HepG2 (cell line): Measurements from ENCODE around the gene TAPBP. TPM values are rescaled to one million over a fixed set of nuclear protein-coding genes. Genes with fewer than 3 reads are reported as not detected.
A peak's percentile ranks its signal among the peaks of the same experiment; 100 is the strongest.

ENCODE experiments used
- ESRRA ChIP-seq: sonication (generic); formaldehyde crosslinking; IDR thresholded peaks from 2 replicates; pipeline ENCODE4 v1.5.1; 2020; ENCODE audit warnings: mild to moderate bottlenecking, low read depth, missing genetic modification reagents
- PTBP1 ChIP-seq: fragments of 200-400 bp; formaldehyde crosslinking; IDR thresholded peaks from 2 replicates; pipeline ENCODE4 v1.6.1; 2018; ENCODE audit warnings: low read length, low read depth; ENCODE audit not compliant: poor library complexity, severe bottlenecking
- SNAPC4 ChIP-seq: sonication (generic); formaldehyde crosslinking; IDR thresholded peaks from 2 replicates; pipeline ENCODE4 v1.4.0; 2020; ENCODE audit warnings: mild to moderate bottlenecking, missing genetic modification reagents
- ZNF691 ChIP-seq: sonication (generic); formaldehyde crosslinking; IDR thresholded peaks from 2 replicates; pipeline ENCODE4 v1.4.0; 2020; ENCODE audit warnings: missing genetic modification reagents, low read depth, mild to moderate bottlenecking, borderline replicate concordance
- ZNF761 ChIP-seq: sonication (generic); formaldehyde crosslinking; conservative IDR thresholded peaks from 2 replicates; pipeline ENCODE4 v1.4.0; 2020; ENCODE audit warnings: mild to moderate bottlenecking, missing genetic modification reagents
- polyA plus RNA-seq, 8 experiments: library from polyadenylated mRNA; depleted of rRNA in 3 of 8; stranded (reverse) in 7 of 8; unstranded in 1 of 8; fragments of >200 nt; fragmentation: Illumina TruSeq in 4 of 8; extraction: Trizol in 4 of 8; gene quantifications; 2 replicates each; pipeline versions ENCODE4 v1.2.1 to v1.2.3, GENCODE V29; 2011 to 2016; ENCODE audit warnings: low read depth in 4 of 8, missing spikeins in 1 of 8, mixed read lengths in 1 of 8; ENCODE audit not compliant: insufficient read depth in 1 of 8
- total RNA-seq, 5 experiments: library from RNA; depleted of rRNA; stranded (reverse); fragments of >200 nt; fragmentation: Illumina TruSeq; extraction: Trizol; gene quantifications; 2 replicates each; pipeline ENCODE4 v1.2.3, GENCODE V29; 2016; ENCODE audit warnings: low read depth in 1 of 5
- TF ChIP-seq, protein P1 (sequence below): sonication (generic); formaldehyde crosslinking; IDR thresholded peaks from one replicate; pipeline ENCODE4 v1.5.1; 2020; ENCODE audit warnings: mild to moderate bottlenecking, missing genetic modification reagents; ENCODE audit errors: not compliant biosample characterization
- TF ChIP-seq, protein P2 (sequence below): sonication (generic); formaldehyde crosslinking; IDR thresholded peaks from 2 replicates; pipeline ENCODE4 v1.5.0; 2020; ENCODE audit warnings: mild to moderate bottlenecking, missing genetic modification reagents
- TF ChIP-seq, protein P3 (sequence below): sonication (generic); formaldehyde crosslinking; IDR thresholded peaks from 2 replicates; pipeline ENCODE4 v1.8.1; 2022; ENCODE audit warnings: mild to moderate bottlenecking, missing genetic modification reagents

TAPBP gene
- total and polyA plus RNA-seq, 2 of the 13 experiments (the other 11 are each of a cell fraction or from before 2014, with no cell fraction given), result 27.4 to 32.3 TPM

- TF ChIP-seq, protein P1, sequence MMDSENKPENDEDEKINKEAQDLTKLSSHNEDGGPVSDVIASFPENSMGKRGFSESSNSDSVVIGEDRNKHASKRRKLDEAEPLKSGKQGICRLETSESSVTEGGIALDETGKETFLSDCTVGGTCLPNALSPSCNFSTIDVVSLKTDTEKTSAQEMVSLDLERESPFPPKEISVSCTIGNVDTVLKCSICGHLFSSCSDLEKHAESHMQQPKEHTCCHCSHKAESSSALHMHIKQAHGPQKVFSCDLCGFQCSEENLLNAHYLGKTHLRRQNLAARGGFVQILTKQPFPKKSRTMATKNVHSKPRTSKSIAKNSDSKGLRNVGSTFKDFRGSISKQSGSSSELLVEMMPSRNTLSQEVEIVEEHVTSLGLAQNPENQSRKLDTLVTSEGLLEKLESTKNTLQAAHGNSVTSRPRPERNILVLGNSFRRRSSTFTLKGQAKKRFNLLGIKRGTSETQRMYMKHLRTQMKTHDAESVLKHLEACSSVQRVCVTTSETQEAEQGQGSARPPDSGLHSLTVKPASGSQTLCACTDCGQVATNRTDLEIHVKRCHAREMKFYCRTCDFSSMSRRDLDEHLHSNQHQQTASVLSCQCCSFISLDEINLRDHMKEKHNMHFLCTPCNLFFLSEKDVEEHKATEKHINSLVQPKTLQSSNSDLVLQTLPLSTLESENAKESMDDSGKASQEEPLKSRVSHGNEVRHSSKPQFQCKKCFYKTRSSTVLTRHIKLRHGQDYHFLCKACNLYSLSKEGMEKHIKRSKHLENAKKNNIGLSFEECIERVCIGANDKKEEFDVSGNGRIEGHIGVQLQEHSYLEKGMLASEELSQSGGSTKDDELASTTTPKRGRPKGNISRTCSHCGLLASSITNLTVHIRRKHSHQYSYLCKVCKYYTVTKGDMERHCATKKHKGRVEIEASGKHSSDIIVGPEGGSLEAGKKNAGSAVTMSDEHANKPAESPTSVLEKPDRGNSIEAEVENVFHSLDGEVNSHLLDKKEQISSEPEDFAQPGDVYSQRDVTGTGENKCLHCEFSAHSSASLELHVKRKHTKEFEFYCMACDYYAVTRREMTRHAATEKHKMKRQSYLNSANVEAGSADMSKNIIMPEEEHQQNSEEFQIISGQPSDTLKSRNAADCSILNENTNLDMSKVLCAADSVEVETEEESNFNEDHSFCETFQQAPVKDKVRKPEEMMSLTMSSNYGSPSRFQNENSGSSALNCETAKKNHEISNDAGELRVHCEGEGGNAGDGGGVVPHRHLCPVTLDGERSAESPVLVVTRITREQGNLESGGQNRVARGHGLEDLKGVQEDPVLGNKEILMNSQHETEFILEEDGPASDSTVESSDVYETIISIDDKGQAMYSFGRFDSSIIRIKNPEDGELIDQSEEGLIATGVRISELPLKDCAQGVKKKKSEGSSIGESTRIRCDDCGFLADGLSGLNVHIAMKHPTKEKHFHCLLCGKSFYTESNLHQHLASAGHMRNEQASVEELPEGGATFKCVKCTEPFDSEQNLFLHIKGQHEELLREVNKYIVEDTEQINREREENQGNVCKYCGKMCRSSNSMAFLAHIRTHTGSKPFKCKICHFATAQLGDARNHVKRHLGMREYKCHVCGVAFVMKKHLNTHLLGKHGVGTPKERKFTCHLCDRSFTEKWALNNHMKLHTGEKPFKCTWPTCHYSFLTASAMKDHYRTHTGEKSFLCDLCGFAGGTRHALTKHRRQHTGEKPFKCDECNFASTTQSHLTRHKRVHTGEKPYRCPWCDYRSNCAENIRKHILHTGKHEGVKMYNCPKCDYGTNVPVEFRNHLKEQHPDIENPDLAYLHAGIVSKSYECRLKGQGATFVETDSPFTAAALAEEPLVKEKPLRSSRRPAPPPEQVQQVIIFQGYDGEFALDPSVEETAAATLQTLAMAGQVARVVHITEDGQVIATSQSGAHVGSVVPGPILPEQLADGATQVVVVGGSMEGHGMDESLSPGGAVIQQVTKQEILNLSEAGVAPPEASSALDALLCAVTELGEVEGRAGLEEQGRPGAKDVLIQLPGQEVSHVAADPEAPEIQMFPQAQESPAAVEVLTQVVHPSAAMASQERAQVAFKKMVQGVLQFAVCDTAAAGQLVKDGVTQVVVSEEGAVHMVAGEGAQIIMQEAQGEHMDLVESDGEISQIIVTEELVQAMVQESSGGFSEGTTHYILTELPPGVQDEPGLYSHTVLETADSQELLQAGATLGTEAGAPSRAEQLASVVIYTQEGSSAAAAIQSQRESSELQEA (CRISPR knock-in tag), result peak; percentile 63
- peak; percentile 97 for TF ChIP-seq SNAPC4 (CRISPR knock-in tag)
- peak; percentile 82; the same call in 1 of the 2 replicates for TF ChIP-seq ZNF691 (CRISPR knock-in tag)
- TF ChIP-seq ESRRA (CRISPR knock-in tag), result peak; percentile 65; the same call in 1 of the 2 replicates
- TF ChIP-seq, protein P2, sequence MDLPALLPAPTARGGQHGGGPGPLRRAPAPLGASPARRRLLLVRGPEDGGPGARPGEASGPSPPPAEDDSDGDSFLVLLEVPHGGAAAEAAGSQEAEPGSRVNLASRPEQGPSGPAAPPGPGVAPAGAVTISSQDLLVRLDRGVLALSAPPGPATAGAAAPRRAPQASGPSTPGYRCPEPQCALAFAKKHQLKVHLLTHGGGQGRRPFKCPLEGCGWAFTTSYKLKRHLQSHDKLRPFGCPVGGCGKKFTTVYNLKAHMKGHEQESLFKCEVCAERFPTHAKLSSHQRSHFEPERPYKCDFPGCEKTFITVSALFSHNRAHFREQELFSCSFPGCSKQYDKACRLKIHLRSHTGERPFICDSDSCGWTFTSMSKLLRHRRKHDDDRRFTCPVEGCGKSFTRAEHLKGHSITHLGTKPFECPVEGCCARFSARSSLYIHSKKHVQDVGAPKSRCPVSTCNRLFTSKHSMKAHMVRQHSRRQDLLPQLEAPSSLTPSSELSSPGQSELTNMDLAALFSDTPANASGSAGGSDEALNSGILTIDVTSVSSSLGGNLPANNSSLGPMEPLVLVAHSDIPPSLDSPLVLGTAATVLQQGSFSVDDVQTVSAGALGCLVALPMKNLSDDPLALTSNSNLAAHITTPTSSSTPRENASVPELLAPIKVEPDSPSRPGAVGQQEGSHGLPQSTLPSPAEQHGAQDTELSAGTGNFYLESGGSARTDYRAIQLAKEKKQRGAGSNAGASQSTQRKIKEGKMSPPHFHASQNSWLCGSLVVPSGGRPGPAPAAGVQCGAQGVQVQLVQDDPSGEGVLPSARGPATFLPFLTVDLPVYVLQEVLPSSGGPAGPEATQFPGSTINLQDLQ (CRISPR knock-in tag), result 0 out of 2 replicates have a peak, but pooled peaks have one; percentile 56
- peak; percentile 88 for TF ChIP-seq ZNF761 (CRISPR knock-in tag)
- TF ChIP-seq, protein P3, sequence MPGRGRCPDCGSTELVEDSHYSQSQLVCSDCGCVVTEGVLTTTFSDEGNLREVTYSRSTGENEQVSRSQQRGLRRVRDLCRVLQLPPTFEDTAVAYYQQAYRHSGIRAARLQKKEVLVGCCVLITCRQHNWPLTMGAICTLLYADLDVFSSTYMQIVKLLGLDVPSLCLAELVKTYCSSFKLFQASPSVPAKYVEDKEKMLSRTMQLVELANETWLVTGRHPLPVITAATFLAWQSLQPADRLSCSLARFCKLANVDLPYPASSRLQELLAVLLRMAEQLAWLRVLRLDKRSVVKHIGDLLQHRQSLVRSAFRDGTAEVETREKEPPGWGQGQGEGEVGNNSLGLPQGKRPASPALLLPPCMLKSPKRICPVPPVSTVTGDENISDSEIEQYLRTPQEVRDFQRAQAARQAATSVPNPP, result peak; percentile 85; the same call in 1 of the 2 replicates
- peak; percentile 79 for TF ChIP-seq PTBP1
Observed at GRCh38 chr6:33299237-33299944, 14.5 kb downstream of the TAPBP start (continued).
